ENCODE results near the gene PROM1.

Gene PROM1

DNA sequence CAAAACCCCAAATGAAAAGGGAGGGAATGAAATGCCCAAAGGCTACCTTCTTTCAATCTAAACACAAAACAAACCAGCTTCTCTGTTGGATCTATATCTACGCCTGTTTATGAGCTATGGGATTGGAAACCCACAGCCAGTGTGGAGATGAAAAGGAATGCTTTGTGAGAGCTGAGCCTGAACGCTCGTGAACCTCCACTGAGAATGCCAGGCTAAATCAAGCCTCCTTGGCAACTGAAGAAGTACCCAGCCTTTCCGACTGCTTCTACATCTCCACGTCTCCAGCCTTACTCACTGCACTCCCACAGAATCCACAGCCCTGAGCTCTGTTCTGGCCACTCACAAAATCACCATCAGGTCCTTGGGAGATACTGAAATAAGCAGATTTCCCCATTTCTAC is 31.8 kb downstream of the PROM1 start:
- Histone ChIP-seq H3K4me3 (no peak overlapping the region), H3K27ac (no peak overlapping the region)
- no peak for TF ChIP-seq CTCF (IDR thresholded peaks at IDR 0.05)
- no peak for DNase-seq (ENCODE audit: low spot score)

DNA sequence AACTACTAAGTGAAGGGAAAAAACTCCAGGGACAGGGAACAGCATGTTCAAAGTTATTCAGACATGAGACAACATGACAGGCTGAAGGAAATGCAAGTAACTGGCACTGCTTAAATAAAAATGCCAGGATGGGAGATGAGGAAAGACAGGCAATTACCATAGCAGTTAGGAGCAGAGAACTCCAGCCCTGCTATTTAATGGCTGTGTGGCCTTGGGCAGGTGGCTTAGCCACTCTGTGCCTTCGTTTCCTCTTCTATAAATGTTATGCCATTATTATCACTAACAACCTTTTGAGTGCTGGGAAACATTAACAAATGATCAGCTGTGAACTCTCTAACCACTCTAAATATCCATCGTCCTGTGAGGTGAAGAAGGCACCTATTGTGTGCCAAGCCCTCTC is 32.7 kb downstream of the PROM1 start:
- no peak for TF ChIP-seq CTCF (IDR thresholded peaks at IDR 0.05)
- no peak overlapping the region for H3K27ac ChIP-seq
- DNase-seq (ENCODE audit: low spot score): no peak
- no peak overlapping the region for H3K4me3 ChIP-seq

- TF ChIP-seq CTCF (IDR thresholded peaks at IDR 0.05): no peak
- Histone ChIP-seq H3K27ac (no peak overlapping the region), H3K4me3 (no peak overlapping the region)
- no peak for DNase-seq (ENCODE audit: low spot score)
These were observed 33.2 kb downstream of the PROM1 start for GRCh38 chr4:16050669-16051068.

DNA sequence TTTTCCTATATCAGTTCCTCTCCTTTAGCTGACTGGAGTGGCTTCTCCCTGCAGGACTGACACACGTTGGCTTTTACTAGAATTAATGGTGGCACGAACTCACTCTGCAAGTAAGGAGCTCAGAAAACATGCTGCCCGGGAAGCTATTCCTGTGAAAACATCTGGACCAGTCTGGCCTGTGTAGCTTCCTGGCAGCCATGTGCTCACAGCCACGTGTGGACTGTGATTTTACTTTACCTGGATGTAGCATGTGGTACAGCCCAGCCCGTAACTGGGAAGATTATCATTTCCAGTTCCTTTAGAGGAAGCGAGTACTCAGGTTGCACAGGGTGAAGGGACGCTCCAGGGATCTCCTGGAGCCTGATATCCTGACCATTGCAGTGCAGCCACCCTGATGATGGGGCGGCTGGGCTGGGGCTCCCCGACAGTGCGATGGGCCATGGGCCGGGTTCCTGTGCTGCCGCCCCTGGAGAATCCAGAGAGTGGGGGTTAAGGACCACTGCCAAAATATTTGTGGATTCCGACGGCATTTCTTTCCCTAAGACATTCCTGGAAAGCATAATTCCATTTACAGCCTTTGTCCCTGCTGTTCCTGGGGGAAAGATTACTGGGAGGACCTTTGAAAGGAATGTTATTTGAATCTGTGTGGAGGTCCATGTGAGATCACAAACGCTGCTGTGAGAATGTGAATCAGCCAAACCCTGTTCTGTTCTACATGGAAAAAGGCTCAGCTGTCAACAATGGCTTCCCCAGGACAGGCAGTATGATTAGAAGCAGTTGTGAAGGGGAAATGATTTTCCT is 35.0 kb downstream of the PROM1 start:
- no peak for DNase-seq (ENCODE audit: low spot score)
- no peak for TF ChIP-seq CTCF (IDR thresholded peaks at IDR 0.05)
- no peak overlapping the region for H3K27ac ChIP-seq
- no peak overlapping the region for H3K4me3 ChIP-seq

GRCh38 chr4:16045687-16046086 is 38.1 kb downstream of the PROM1 start:
- TF ChIP-seq CTCF (IDR thresholded peaks at IDR 0.05): no peak
- no peak for DNase-seq (ENCODE audit: low spot score)
- no peak overlapping the region for H3K4me3 ChIP-seq
- H3K27ac ChIP-seq: no peak overlapping the region

DNA sequence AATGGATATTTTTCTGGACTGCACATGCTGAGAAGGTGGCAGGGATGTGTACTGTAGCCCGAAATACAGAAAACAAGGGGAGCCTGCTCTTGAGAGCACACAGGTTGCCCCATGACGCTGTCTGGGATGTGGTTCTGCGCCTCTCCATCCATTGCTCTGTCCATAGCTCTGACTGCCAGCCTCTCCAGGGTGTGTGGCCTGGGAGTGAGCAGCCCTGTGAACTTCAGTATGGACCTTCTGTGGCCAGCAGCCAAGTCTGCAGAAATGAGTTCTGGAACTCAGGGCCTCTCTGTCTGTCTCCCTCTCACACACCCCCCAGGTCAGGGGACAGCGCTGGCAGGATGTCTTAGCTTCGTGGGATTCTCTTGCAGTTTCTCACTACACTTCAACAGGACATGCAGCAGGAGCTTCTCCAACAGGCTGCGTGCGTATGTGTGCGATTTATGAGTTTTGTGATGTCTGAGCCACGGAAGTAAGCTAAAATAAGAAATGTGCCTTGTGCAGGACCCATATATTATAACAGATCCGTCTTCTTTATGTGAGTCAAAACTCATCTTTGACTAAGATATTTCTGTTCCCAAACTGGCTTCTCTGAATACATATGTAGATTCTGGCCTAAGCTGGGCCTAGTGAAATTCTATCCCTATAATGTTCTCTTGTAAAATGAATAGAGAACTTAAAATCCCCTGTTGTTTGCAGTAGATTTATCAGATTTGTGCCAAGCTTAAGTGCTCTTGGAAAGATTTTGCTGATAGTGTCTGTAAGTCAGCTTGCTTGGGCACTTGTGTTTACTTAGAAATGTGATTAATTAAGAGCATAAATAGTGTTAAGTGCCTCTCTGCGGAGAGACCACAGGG is 40.0 kb downstream of the PROM1 start:
- Histone ChIP-seq H3K4me3 (no peak overlapping the region), H3K27ac (no peak overlapping the region)
- no peak for DNase-seq (ENCODE audit: low spot score)
- TF ChIP-seq CTCF (IDR thresholded peaks at IDR 0.05): no peak

Measured in coronary artery (tissue), 2 donors.